Measurements from ENCODE around the gene M6PR. TPM values are rescaled to one million over a fixed set of nuclear protein-coding genes. Genes with fewer than 3 reads are reported as not detected.
A peak's percentile ranks its signal among the peaks of the same experiment; 100 is the strongest.

Gene M6PR
- total RNA-seq, 1 donor from 2014 or later = 113 TPM

GRCh38 chr12:8951744-8952143, 2.3 kb upstream of the M6PR start:
- Histone ChIP-seq H3K36me3 (no peaks in the 10 kb centered on the region), H3K4me1 (peaks cover 17% of the 10 kb centered on the region), H3K4me3 (no peak overlapping the region), H3F3A (ENCODE audit: low read depth) (peaks cover 20% of the 10 kb centered on the region), H3K4me2 (no peak overlapping the region), H3K27me3 (no peaks in the 10 kb centered on the region), H3K27ac (no peak overlapping the region), H2AFZ (replicated peaks) (no peak overlapping the region), H3K9me3 (ENCODE audit: low read depth) (no peaks in the 10 kb centered on the region), H3K79me2 (ENCODE audit: low read depth) (peaks cover 36% of the 10 kb centered on the region), H3K9ac (no peak overlapping the region), H4K20me1 (ENCODE audit: low read depth) (peaks cover 25% of the 10 kb centered on the region)
- Mint-ChIP-seq H3K36me3 (peaks cover 11% of the 10 kb centered on the region), H3K4me3 (peak overlapping the region; percentile 21), H3K9me3 (peaks cover 5% of the 10 kb centered on the region), H3K27me3 (ENCODE audit: insufficient read depth, low read depth) (no peaks in the 10 kb centered on the region), H3K4me1 (peaks cover 9% of the 10 kb centered on the region), H3K27ac (no peak overlapping the region)
- TF ChIP-seq, protein P1, sequence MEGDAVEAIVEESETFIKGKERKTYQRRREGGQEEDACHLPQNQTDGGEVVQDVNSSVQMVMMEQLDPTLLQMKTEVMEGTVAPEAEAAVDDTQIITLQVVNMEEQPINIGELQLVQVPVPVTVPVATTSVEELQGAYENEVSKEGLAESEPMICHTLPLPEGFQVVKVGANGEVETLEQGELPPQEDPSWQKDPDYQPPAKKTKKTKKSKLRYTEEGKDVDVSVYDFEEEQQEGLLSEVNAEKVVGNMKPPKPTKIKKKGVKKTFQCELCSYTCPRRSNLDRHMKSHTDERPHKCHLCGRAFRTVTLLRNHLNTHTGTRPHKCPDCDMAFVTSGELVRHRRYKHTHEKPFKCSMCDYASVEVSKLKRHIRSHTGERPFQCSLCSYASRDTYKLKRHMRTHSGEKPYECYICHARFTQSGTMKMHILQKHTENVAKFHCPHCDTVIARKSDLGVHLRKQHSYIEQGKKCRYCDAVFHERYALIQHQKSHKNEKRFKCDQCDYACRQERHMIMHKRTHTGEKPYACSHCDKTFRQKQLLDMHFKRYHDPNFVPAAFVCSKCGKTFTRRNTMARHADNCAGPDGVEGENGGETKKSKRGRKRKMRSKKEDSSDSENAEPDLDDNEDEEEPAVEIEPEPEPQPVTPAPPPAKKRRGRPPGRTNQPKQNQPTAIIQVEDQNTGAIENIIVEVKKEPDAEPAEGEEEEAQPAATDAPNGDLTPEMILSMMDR (IDR thresholded peaks at IDR 0.05) = no peak
- TF ChIP-seq EZH2phosphoT487 (IDR thresholded peaks at IDR 0.05) (no peak), EZH2 (IDR thresholded peaks at IDR 0.05) (no peak)
- DNase-seq (ENCODE audit: low spot score) = no peak

DNA sequence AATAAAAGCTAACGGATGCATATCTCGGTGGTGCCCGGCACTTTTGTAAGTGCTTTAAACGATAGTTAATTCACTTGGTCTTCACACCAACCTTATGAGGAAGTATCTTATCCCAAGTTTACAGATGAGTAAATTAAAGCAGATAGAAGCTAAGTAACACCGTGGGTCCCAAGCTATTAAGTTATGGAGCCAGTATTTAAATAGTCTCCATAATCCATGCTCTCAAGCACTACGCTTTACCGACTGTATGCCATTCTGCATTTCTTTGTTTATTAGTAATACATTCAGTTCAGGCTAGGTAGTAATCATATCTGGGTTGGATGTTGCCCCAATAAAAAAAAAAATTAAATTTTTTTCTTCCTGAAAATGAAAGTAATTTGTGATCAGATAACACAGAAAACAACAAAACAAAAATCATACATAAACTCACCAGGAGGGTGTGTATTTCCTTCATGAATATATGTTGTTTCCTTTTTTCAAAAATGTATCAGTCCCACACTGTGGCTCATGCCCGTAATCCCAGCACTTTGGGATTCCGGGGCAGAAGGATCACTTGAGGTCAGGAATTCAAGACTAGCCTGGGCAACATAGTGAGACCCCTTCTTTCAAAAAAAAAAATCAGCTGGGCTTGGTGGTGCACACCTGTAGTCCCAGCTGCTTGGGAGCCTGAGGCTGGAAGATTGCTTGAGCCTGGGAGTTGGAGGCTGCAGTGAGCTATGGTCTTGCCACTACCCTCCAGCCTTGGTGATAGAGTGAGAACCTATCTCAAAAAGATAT, 1.4 kb upstream of the M6PR start:
- Histone ChIP-seq H3K4me2 (peak overlapping the region; percentile 89), H3K79me2 (ENCODE audit: low read depth) (peaks cover 44% of the 10 kb centered on the region), H3K4me3 (peak overlapping the region; percentile 84), H3K9ac (peak overlapping the region; percentile 1), H3F3A (ENCODE audit: low read depth) (peaks cover 20% of the 10 kb centered on the region), H3K27me3 (no peaks in the 10 kb centered on the region), H3K36me3 (no peaks in the 10 kb centered on the region), H3K4me1 (peaks cover 17% of the 10 kb centered on the region), H2AFZ (replicated peaks) (peak overlapping the region; percentile 98), H3K27ac (no peak overlapping the region), H4K20me1 (ENCODE audit: low read depth) (peaks cover 31% of the 10 kb centered on the region), H3K9me3 (ENCODE audit: low read depth) (no peaks in the 10 kb centered on the region)
- Mint-ChIP-seq H3K4me3 (peak overlapping the region; percentile 95), H3K27me3 (ENCODE audit: insufficient read depth, low read depth) (no peaks in the 10 kb centered on the region), H3K27ac (peak overlapping the region; percentile 96), H3K4me1 (peaks cover 9% of the 10 kb centered on the region), H3K36me3 (peaks cover 13% of the 10 kb centered on the region), H3K9me3 (peaks cover 5% of the 10 kb centered on the region)
- TF ChIP-seq EZH2 (IDR thresholded peaks at IDR 0.05) (no peak), EZH2phosphoT487 (IDR thresholded peaks at IDR 0.05) (no peak)
- TF ChIP-seq, protein P1 (IDR thresholded peaks at IDR 0.05) = no peak
- no peak for DNase-seq (ENCODE audit: low spot score)

GRCh38 chr12:8950221-8950527, 729 bp upstream of the M6PR start:
- Mint-ChIP-seq H3K27me3 (ENCODE audit: insufficient read depth, low read depth) (no peaks in the 10 kb centered on the region), H3K36me3 (peaks cover 13% of the 10 kb centered on the region), H3K9me3 (peaks cover 5% of the 10 kb centered on the region), H3K4me3 (peak overlapping the region; percentile 95), H3K4me1 (peaks cover 9% of the 10 kb centered on the region), H3K27ac (peak overlapping the region; percentile 96)
- peak overlapping the region; percentile 98 for H2AFZ ChIP-seq (replicated peaks)
- peaks cover 31% of the 10 kb centered on the region for H4K20me1 ChIP-seq (ENCODE audit: low read depth)
- peaks cover 17% of the 10 kb centered on the region for H3K4me1 ChIP-seq
- peak overlapping the region; percentile 100 for H3K27ac ChIP-seq
- no peak for DNase-seq (ENCODE audit: low spot score)
- peaks cover 20% of the 10 kb centered on the region for H3F3A ChIP-seq (ENCODE audit: low read depth)
- H3K36me3 ChIP-seq = no peaks in the 10 kb centered on the region
- TF ChIP-seq EZH2phosphoT487 (IDR thresholded peaks at IDR 0.05) (no peak), EZH2 (IDR thresholded peaks at IDR 0.05) (no peak)
- TF ChIP-seq, protein P1 (IDR thresholded peaks at IDR 0.05) = no peak
- H3K4me3 ChIP-seq = peak overlapping the region; percentile 84
- H3K79me2 ChIP-seq (ENCODE audit: low read depth) = peaks cover 51% of the 10 kb centered on the region
- peak overlapping the region; percentile 1 for H3K9ac ChIP-seq
- no peaks in the 10 kb centered on the region for H3K27me3 ChIP-seq
- no peaks in the 10 kb centered on the region for H3K9me3 ChIP-seq (ENCODE audit: low read depth)
- peak overlapping the region; percentile 89 for H3K4me2 ChIP-seq
